Epithelial cell of esophagus (primary cell): ENCODE data around the gene ANXA11.
"Not testable (repeated sequence)": the region's sequence is repeated elsewhere in the genome, so short reads cannot be mapped to it uniquely, and the experiment has no call there.

Experiments
- DNase-seq: peaks from one replicate; pipeline ENCODE4 v3.0.0; 2010; ENCODE audit warnings: low read depth
- H3K4me3 ChIP-seq: 2 replicates; pipeline ENCODE4 v1.5.1; 2011; ENCODE audit warnings: mild to moderate bottlenecking, low read length, control low read depth
- CTCF ChIP-seq: IDR thresholded peaks from 2 replicates; pipeline ENCODE4 v1.5.1; 2011; ENCODE audit warnings: low read depth, mild to moderate bottlenecking, low read length, control low read depth, inconsistent platforms; ENCODE audit not compliant: insufficient read depth; ENCODE audit errors: missing control alignments

Gene ANXA11

DNA sequence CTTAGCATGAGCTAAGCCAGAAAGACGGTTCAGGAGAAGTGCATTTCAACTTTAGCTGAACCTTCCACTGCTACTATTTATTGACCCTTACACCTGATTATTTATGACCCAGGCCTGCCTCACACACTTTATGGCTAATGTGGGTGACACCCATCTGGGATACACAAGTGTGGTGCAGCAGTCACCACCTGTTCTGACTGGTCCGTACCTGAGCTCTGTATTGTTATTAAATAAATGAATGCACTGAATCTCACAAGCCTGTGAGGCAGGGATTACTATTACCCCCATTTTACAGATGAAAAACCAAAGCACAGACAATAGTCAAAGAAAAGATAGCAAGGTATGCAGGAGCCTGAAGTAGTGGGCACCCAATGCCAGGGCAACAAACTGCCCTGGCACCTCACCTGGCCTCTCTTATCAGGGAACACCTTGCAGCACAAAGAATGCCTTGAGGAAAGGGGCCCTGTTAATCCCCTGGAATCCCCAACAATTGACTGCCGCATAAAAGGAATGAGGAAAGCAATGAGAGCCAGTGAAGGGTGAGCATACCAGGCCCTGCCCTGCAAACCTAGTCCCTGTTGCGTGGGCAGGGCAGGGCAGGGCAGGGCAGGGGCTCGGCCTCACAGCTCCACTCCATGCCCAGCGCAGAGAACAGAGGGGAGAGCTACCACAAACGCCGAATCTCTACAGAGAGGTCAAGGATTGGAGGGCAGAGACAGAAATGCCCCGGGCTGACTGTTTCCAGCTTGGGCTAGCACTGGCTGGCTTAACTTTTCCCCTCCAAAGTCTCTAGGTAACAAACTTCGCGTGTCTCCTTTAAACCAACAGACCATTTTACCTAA lies 1.3 kb downstream of the ANXA11 start:
- DNase-seq = peak; percentile 70
- H3K4me3 ChIP-seq = peak overlapping the region; percentile 64
- no peak for TF ChIP-seq CTCF

GRCh38 chr10:80202934-80203834 lies 2.2 kb downstream of the ANXA11 start:
- peak overlapping the region; percentile 64 for H3K4me3 ChIP-seq
- TF ChIP-seq CTCF = peak; percentile 22
- peak; percentile 69 for DNase-seq

- not testable (repeated sequence) for H3K4me3 ChIP-seq, DNase-seq
These were observed 2.8 kb downstream of the ANXA11 start for GRCh38 chr10:80202530-80202929.

DNA sequence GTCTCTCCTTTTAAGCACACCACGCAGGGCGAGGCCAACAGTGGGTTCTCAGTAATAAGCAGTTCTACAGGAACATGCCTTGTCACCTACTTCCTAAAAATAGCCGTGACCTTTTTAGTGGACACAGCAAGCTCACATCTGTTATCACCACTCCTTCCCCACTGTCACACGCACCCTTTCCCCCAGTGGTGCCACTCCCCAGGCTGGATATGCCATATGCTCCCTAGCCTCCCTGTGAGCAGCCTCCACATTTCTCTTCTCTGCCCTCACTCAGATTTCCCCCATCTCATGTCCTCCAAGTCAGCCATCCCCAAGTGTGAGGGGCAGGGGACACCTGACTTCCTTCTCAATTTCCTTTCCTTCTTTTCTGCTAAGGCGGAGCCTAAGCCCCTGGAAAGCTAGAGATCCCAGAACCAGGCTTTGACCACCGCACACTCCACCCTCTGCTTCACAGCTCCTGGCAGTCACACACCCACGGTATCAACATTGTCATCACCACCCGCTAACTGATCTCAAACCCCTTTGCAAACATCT lies 3.7 kb downstream of the ANXA11 start:
- DNase-seq = no peak
- no peak for TF ChIP-seq CTCF
- no peak overlapping the region for H3K4me3 ChIP-seq

DNA sequence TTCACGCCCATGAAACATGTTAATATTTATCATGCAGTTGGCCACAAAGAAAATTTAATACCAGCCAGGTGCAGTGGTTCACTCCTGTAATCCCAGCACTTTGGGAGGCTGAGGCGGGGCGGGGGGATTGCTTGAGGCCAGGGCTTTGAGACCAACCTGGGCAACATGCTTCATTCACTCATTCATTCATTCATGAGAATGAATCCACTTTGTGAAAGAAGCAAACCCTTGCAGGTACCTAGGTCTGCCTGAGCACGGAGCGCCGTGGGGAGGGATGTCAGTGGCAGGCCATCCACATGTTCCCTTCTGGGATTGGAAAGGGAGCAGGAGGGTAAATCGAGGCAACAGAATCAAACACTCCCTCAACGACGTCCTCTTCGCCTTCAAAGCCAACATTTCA lies 4.7 kb downstream of the ANXA11 start:
- TF ChIP-seq CTCF = no peak
- no peak overlapping the region for H3K4me3 ChIP-seq
- DNase-seq = no peak

DNA sequence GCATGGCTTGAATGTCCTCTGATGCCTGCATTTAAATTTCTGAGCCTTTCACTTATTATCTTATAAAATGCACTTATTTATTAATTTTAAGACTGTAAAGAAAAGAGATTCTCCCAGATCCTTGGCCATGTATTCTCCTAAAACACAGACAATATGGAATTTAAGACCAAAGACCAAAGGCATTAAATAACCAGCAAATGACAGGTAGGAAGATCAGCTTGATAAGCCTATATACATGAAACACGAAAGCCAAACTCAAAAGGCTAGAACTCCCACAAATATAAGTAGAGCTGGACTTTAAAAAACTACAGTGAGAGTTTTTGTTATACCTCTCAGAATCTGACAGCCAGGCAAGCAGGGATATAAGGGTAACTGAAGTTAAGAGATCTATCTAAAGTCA lies 5.1 kb downstream of the ANXA11 start:
- TF ChIP-seq CTCF = no peak

GRCh38 chr10:80199828-80200227 lies 5.5 kb downstream of the ANXA11 start:
- peak; percentile 60 for DNase-seq
- no peak overlapping the region for H3K4me3 ChIP-seq
- TF ChIP-seq CTCF = peak; percentile 32

More for the DNA sequence above, 5.1 kb downstream of the ANXA11 start:
- no peak overlapping the region for H3K4me3 ChIP-seq
- no peak for DNase-seq
